GM19025 (cell line): ENCODE measurements around the gene METTL13.

ENCODE experiments used
- ATAC-seq: cut with Tn5 transposase; IDR thresholded peaks from one replicate; pipeline ENCODE4 v1.9.1; 2021; ENCODE audit warnings: mild to moderate bottlenecking, low read depth, moderate library complexity; ENCODE audit not compliant: unreplicated experiment

METTL13 gene, protein sequence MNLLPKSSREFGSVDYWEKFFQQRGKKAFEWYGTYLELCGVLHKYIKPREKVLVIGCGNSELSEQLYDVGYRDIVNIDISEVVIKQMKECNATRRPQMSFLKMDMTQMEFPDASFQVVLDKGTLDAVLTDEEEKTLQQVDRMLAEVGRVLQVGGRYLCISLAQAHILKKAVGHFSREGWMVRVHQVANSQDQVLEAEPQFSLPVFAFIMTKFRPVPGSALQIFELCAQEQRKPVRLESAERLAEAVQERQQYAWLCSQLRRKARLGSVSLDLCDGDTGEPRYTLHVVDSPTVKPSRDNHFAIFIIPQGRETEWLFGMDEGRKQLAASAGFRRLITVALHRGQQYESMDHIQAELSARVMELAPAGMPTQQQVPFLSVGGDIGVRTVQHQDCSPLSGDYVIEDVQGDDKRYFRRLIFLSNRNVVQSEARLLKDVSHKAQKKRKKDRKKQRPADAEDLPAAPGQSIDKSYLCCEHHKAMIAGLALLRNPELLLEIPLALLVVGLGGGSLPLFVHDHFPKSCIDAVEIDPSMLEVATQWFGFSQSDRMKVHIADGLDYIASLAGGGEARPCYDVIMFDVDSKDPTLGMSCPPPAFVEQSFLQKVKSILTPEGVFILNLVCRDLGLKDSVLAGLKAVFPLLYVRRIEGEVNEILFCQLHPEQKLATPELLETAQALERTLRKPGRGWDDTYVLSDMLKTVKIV

DNA sequence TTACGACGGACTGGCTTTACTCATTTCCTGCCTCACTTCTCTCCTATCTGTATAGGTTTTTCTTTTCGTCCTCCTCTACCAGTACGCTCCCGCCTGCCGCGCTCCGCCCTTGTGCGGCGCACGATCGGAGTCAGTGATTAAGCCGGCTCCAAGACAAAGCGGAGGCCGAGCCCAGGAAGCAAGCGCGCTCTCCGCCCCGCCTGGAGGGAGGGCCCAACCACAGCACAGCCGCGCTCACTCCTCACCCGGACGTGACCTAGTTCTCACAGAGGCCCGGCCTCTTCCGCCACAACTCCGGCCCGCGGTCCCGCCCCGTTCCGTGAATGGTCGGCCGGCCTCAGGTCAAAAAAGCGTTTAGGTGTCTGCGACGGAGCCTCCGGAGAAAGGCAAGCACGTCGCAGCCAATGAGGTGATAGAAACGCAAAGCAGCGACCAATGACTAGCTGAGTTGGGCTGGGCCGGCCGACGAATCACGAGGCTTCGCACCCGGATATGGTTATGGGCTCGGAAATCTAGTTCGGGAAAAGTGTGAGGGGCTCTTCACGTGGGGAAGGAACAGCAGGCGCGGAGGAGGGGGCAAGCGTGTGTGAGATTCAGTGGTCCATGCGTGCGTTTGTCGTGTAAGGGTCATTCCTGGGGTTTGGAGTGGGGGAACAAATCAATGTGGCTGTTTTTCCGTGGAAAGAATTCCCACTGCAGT is at the start of gene METTL13:
METTL13 (plus strand) TSS at position 485 of the 700 bp plus-strand sequence. CDS start 308 bp downstream, outside the sequence.
- ATAC-seq: peak; percentile 99

DNA sequence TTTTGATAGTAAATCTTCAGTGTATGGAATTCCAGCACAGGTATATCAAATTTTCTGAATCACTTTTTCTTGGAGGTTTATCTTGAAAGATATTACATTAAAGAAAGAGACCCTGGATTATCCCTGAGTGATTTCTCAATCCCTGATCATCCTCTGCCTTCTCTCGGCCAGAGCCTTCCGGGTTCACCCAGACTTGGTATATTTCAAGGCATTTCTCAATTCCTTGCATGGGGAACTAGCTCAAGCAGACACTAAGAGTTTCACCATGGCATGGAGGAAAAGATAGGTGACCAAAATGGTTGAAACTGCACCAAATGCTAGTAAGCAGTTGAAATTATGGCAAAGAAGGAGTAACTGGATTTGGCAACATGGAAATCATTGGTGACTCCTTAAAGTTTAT is 45.3 kb upstream of the METTL13 start:
- ATAC-seq: no peak

DNA sequence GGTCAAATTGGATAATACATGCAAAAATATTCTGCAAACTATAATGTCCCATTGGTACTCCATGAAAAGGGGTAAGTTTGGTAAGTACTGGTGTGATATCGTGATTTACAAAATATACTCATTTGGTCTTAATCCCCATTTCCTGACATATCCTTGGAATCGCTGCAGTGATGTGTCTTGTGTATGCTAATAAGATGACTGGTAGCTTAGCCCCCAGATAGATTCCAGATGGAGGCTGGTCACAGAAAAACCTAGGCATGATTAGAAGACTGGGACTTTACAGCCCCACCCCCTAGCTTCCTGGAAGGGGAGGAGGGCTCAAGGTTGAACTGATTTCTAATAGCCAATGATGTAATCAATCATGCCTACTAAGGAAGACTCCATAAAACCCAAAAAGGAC is 42.5 kb upstream of the METTL13 start:
- no peak for ATAC-seq

DNA sequence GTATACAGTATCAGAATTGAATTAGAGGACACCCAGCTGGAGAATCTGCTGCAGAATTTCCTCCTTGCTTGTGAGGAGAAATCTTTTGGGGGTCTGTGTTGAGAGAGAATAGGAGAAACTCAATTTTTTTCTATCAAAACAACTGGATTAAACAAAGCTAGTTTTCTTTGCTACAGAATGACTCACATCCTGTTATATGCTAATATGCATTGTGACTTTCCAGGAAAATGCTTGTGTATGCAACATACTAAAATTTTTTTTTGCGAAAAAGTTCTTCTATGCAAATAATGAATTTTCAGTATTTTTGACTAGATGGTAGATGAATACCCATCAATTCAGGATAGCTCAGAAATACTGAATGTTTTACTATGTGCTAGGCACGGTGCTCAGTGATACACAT is 41.8 kb upstream of the METTL13 start:
- ATAC-seq: no peak

DNA sequence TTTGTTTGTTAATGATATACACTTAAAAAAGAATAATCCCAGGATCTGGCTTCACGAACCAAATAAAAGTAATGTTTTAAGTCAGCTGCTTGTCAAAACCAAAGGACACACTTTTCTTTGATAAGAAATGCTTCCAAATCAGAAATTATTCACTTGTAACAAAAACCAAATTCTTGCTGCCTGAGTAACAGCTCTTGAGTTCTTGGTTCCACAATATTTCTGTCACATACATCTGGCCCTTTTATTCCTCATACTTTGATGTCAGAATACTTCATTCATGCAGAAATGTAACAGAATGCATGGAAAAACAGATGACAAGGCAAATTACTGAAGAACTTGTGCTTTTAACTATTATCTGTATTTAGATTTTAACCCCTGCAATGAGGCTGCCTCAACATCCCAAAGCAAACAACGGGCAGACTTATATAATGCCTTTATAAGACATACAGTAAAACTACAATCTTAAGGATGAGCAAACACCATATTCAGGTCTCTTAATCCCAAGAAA is 41.0 kb upstream of the METTL13 start:
- ATAC-seq: no peak

DNA sequence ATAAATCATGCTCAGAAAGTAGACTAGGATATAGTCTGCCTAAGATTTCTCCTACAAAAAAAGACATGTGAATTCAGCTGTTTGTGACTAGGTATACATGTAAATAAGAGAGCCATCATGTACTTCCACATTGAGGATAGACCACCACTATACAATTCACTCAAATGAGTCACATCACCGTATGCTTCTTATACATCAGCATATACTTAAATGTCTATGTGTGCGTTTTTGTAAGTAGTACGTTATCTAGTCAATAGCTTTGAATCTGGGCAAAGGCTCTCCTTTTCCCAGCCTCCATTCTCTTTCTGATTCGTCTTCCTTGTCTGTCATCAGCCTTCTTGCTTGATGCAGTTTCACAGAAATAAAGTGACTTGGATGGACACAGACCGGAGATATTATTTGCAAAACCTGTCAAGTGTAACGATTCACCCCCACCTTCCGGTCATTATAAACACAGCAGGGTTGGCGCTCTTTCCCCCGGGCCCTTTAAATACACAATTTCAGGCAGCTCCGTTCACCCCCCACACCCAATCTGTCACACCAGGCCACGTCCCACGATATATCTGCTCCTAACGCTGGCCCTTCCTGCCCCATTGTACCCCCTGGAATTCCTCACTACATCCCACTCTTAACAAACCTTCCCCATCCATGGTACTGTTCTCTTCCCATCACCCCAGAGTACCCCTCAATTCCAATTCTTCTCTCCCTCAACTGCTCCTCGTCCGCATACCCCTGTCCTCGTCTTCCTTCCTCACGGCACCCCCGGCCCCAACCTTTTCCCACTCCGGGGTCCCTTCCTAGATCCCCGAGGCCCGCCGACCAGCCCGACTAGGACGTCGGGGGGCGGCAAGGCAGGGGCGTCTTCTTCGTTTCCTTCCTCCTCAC is 40.2 kb upstream of the METTL13 start:
- ATAC-seq: no peak

- peak; percentile 88 for ATAC-seq
These were observed 39.4 kb upstream of the METTL13 start, which contains the start of gene VAMP4 for GRCh38 chr1:171741872-171742576. Gene VAMP4 (minus strand): TSS chr1:171742065. CDS start chr1:171738414, 3,651 bp downstream.

DNA sequence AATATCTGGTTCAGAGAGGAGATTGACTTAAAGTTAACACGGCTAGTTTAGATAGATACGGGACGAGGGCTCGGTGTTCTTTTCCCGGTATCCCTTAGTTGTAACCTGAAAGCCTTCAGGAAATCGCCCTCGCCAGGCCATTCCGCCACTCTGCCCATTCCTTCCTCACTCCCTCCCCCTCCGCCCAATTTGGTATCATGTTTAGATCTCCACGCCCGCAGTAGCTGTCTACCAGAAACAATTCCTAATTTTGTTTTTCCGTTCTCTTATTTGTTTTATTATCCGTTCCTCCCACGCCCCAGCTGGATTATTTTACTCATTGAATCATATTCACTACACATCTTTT is 38.9 kb upstream of the METTL13 start:
- ATAC-seq: peak; percentile 10

GRCh38 chr1:171743081-171743870 is 38.2 kb upstream of the METTL13 start:
- no peak for ATAC-seq

- ATAC-seq: no peak
These were observed 36.5 kb upstream of the METTL13 start for GRCh38 chr1:171744986-171745385.

DNA sequence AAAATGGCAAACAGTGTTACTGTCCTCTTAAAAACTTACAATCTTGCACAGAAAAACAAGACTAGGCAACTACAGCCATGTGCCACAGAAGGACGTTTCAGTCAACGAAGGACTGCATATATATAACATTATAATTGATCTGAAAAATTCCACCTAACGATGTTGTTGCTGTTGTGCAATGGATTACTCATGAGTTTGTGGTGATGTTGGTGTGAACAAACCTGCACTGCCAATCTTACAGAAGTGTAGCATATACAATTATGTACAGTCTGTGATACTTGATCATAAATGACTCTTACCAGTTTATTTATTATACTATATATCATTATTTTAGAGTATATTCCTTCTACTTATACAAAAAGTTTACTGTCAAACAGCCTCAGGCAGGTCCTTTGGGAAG is 32.8 kb upstream of the METTL13 start:
- ATAC-seq: no peak

DNA sequence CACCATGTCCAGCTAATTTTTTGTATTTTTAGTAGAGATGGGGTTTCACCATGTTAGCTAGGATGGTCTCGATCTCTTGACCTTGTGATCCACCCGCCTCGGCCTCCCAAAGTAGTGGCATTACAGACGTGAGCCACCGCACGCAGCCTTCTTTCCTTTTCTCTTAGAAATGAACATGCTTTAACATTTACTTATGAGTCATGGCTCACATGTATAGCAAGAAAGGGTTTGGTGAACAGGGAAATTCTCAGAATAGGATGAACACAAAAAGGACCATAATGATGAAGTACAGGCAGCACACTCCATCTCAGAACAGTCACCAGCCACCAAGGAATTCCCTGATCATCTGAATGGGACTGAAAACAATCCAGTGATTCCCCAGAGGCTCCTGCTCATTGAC is 30.2 kb upstream of the METTL13 start:
- ATAC-seq: no peak

- no peak for ATAC-seq
These were observed 28.3 kb upstream of the METTL13 start for GRCh38 chr1:171753182-171753581.

DNA sequence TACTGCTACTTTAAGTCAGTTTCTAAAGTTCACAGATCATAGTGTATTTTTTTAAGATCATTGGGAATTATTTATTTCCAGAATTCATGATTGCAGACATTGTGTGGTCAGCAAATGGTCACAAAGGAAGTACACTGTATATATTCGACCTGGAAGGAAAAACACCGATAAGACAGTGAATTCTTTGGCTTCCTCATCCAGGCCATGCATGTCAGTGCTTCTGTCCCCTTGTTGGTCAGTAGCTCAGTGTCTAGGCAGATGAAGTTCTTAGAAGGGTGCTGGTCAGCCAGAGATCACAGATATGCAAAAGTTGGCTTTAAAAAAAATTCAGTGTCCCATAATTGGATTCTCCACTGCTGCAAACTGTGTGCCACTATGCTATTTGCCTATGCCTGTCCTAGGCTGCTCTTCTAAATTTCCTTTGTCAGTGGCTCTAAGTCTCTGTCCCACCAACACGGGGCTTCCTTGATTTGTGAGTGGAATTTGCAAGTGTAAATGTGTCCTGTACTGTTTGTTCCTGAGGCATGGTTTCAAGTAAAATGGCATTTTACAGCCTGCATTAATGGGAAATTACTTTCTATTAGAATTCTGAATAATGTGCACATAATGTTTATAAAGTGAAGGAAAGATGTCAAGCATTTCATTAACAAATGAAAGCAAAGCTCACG is 27.6 kb upstream of the METTL13 start:
- ATAC-seq: no peak

DNA sequence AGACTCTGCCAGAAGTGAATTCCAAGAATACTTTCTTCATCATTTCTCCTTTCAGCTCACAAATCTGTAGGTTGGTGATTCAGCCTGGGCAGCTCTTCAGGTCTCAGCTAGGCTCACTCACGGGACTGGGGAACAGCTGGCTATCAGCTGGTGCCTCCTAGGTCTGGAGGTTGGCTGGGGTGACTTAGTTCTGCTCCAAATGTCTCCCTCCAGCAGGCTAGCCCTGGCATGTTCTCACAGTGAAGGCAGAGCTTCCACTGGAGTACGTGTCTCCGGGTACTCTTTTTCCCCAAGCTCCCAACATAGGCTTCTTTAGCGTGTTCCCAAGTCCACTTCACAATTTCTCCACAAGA is 27.1 kb upstream of the METTL13 start:
- ATAC-seq: no peak

DNA sequence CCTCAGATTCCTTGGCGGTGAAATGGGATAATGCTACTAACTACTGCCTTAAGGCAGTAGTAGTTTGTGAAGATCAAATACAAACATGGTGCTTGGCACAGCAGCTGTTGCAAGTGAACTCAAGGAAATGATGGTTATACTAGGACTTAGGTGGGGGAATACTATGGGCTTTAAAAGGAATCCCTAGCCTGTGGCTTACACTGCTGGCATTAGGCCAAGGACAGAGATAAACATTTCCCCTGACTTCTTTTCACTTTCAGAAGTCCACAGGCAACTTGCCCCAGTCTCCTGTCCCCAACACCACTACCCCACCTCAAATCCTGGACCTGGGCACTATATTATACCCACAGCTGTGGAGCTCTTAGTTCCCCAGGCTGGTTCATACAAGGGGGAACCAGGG is 26.5 kb upstream of the METTL13 start:
- ATAC-seq: no peak

DNA sequence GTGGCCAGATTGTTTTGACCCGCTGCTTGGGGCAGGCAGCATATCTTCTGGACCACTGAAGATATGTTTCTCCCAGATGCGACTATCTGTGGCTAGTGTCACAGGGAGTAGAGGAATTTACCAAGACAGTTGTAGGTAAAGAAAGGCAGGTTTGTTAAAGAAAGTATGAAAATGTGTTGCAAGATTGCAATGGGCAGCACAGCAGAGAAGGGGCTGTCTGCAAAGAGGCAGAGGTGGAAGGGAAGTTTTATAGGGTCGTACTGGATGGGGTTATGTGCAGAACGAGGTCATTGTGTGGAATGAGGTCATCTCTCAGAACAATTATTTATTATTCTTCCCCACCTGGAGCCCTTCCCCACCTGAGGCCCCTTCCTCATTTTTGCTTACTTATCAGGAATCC is 24.6 kb upstream of the METTL13 start:
- no peak for ATAC-seq

GRCh38 chr1:171758011-171758410 is 23.4 kb upstream of the METTL13 start:
- ATAC-seq: no peak
